ENCODE data around the gene ZBTB7A. TPM values are rescaled to one million over a fixed set of nuclear protein-coding genes. Genes with fewer than 3 reads are reported as not detected.

ZBTB7A gene
- total RNA-seq, 1 experiment from 2014 or later, result 49.5 TPM

GRCh38 chr19:4067396-4068046, 822 bp upstream of the ZBTB7A start:
- H4K20me1 ChIP-seq (ENCODE audit: insufficient read depth), result peaks cover 3% of the 10 kb centered on the region; the same call in 1 of the 2 replicates
- H3K36me3 ChIP-seq (ENCODE audit: control insufficient read depth in 1 of 2, insufficient read depth in 2 of 2, low read length in 2 of 2), result peaks cover 0 to 9% of the 10 kb centered on the region in 2 experiments; a peak in 1 of 4 replicates
- BruUV-seq (replicated peaks), result no TSS peak
- H3K27me3 ChIP-seq (ENCODE audit: insufficient read depth, low read length), result no peaks in the 10 kb centered on the region
- ATAC-seq, result no peak
- H3K4me2 ChIP-seq (ENCODE audit: low read length), result peak overlapping the region; percentile 89
- TF ChIP-seq POLR2A (IDR thresholded peaks at IDR 0.05; ENCODE audit: borderline replicate concordance, extremely low read depth, insufficient read depth, insufficient read length), result no peak
- TF ChIP-seq, protein P1, sequence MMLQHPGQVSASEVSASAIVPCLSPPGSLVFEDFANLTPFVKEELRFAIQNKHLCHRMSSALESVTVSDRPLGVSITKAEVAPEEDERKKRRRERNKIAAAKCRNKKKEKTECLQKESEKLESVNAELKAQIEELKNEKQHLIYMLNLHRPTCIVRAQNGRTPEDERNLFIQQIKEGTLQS (IDR thresholded peaks at IDR 0.05), result no peak
- TF ChIP-seq EZH2 (IDR thresholded peaks at IDR 0.05), result no peak
- no peak for TF ChIP-seq YY1 (IDR thresholded peaks at IDR 0.05; ENCODE audit: extremely low read depth, insufficient replicate concordance, low read depth, low read length)
- TF ChIP-seq CBX3 (IDR thresholded peaks at IDR 0.05; ENCODE audit: low read depth), result no peak
- TF ChIP-seq POLR2AphosphoS5 (IDR thresholded peaks at IDR 0.05; ENCODE audit: low read depth, low read length), result no peak
- TF ChIP-seq ZBTB33 (IDR thresholded peaks at IDR 0.05; ENCODE audit: extremely low read depth, insufficient replicate concordance, low read length), result no peak
- no peak for TF ChIP-seq REST (IDR thresholded peaks at IDR 0.05; ENCODE audit: low read depth)
- TF ChIP-seq SRF (IDR thresholded peaks at IDR 0.05; ENCODE audit: low read depth), result no peak
- TF ChIP-seq ELF1 (IDR thresholded peaks at IDR 0.05; ENCODE audit: borderline replicate concordance, low read depth), result no peak
- no peak for TF ChIP-seq EGR1 (IDR thresholded peaks at IDR 0.05; ENCODE audit: low read depth)
- TF ChIP-seq CEBPB (IDR thresholded peaks at IDR 0.05; ENCODE audit: low read depth), result no peak
- POLR2A ChIA-PET, result interaction anchor here (0.5 kb wide), 1 partner anchor 181 kb away, joined by 3 read pairs; no protein-coding TSS in a partner anchor
- intact Hi-C loops (cut with micrococcal nuclease), result loop anchor here (5.0 to 10.0 kb wide), 3 partner anchors 67 to 363 kb away; partner anchors contain the start of genes ANKRD24, PIP5K1C, SIRT6 and TJP3
- no peaks in the 10 kb centered on the region for H3K9me2 ChIP-seq (ENCODE audit: insufficient read depth)
- no peaks in the 10 kb centered on the region for H3K9me3 ChIP-seq (ENCODE audit: control insufficient read depth in 1 of 2, insufficient read depth in 1 of 2, low read depth in 1 of 2, low read length in 2 of 2)
- CTCF ChIA-PET, result interaction anchor here (0.9 kb wide), 1 partner anchor 72 kb away, joined by 3 read pairs; no protein-coding TSS in a partner anchor
- H2AFZ ChIP-seq (ENCODE audit: low read depth, low read length, poor library complexity, severe bottlenecking), result no peak overlapping the region
- peak overlapping the region; percentile 91 for H3K9ac ChIP-seq (ENCODE audit: low read length)
- H3K4me1 ChIP-seq (ENCODE audit: control insufficient read depth in 1 of 2, insufficient read depth in 2 of 2, low read length in 2 of 2), result peaks cover 16 to 27% of the 10 kb centered on the region in 2 experiments
- RAD21 ChIA-PET (ENCODE audit: low non-redundant PET in 1 of 2, low total read pairs in 2 of 2, uncharacterized antibody in 2 of 2, unreplicated experiment in 2 of 2), result no interaction called here
- no peak for DNase-seq (ENCODE audit: low read depth, low spot score)
- peak overlapping the region; percentile 75 to 82 for H3K4me3 ChIP-seq (replicated peaks in 1 of 2; ENCODE audit: low read depth in 1 of 2, low read length in 2 of 2)
- H3K79me2 ChIP-seq (ENCODE audit: insufficient read depth, low read length), result peaks cover 26% of the 10 kb centered on the region
- peak overlapping the region; percentile 22; the same call in 1 of the 2 replicates for H3K27ac ChIP-seq (ENCODE audit: low read depth, low read length)
